Skeletal muscle tissue (tissue), 4 donors: ENCODE results near the gene RMDN2. TPM values are rescaled to one million over a fixed set of nuclear protein-coding genes. Genes with fewer than 3 reads are reported as not detected.

Experiments used
- H3K27ac ChIP-seq: one replicate; pipeline ENCODE4 v1.7.0; 2013; ENCODE audit warnings: mild to moderate bottlenecking, low read depth, low read length, inconsistent platforms
- H3K27me3 ChIP-seq, 3 donors: one replicate each; pipeline ENCODE4 v1.7.0; 2013; ENCODE audit warnings: low read length in 3 of 3; ENCODE audit not compliant: control insufficient read depth in 3 of 3, insufficient read depth in 3 of 3
- H3K36me3 ChIP-seq, 3 donors: one replicate each; pipeline ENCODE4 v1.7.0; 2013; ENCODE audit warnings: low read length in 3 of 3; ENCODE audit not compliant: control insufficient read depth in 3 of 3, insufficient read depth in 3 of 3
- H3K4me1 ChIP-seq, 3 donors: one replicate each; pipeline ENCODE4 v1.7.0; 2013; ENCODE audit warnings: low read length in 3 of 3, mild to moderate bottlenecking in 3 of 3; ENCODE audit not compliant: control insufficient read depth in 3 of 3, insufficient read depth in 3 of 3
- H3K4me3 ChIP-seq, 3 donors: one replicate each; pipeline ENCODE4 v1.7.0; 2013; ENCODE audit warnings: low read length in 3 of 3
- H3K9ac ChIP-seq, 3 donors: one replicate each; pipeline ENCODE4 v1.7.0; 2013; ENCODE audit warnings: low read length in 3 of 3, mild to moderate bottlenecking in 3 of 3, moderate library complexity in 2 of 3, low read depth in 1 of 3
- H3K9me3 ChIP-seq, 3 donors: one replicate each; pipeline ENCODE4 v1.7.0; 2013; ENCODE audit warnings: low read length in 3 of 3; ENCODE audit not compliant: control insufficient read depth in 3 of 3
- total RNA-seq: library from RNA; depleted of rRNA; stranded (reverse); fragments of >200 nt; gene quantifications from one replicate; pipeline ENCODE4 v1.2.3, GENCODE V29; 2014
- donor health status: Osteomylitis.

The RMDN2 gene
- total RNA-seq, 1 donor from 2014 or later: 12.0 TPM

DNA sequence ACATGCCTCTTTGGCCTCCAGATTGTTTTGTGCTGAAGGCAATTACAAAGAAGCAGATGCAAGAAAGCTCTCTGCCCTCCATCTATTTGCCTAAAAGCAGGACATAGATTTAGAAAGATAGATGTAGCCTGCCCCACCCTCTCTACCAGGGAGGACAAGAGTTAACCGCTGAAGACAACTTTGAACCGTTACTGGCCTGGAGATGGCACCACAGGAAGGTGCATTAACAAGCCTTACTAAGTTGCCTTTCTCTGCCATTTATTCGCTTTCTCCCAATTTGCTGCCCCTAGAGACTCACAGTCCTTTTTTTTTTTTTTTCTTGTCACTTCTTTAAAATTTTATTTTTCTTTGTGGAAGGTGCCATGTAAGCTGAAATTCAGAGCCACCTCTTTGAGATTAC lies 28.8 kb upstream of the RMDN2 start:
- Histone ChIP-seq H3K4me1 (peaks cover 0 to 4% (median 0%) of the 10 kb centered on the region in 3 donors), H3K9ac (no peak overlapping the region), H3K9me3 (no peaks in the 10 kb centered on the region), H3K36me3 (no peaks in the 10 kb centered on the region), H3K27me3 (no peaks in the 10 kb centered on the region), H3K4me3 (no peak overlapping the region), H3K27ac (no peak overlapping the region)

DNA sequence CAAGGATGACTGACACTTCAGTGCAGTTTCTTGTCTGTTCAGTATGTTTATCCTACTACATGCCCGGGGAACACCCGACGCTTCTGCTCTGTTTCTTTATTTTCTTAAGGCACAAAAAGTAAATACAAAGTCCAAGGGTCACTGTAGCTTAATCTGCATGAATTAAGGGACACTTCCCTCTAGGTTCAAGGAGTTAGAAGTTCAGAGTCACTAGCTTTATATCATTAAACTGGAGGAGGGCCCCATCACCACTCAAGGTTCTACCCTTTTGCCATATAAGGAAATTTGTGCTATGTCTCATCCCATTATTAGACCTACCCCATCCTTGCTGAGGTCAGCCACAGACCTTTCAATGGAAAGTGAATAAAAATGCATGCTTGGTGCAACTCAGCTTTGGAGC lies 27.6 kb upstream of the RMDN2 start:
- Histone ChIP-seq H3K4me3 (no peak overlapping the region), H3K27me3 (no peaks in the 10 kb centered on the region), H3K9me3 (no peaks in the 10 kb centered on the region), H3K27ac (no peak overlapping the region), H3K36me3 (no peaks in the 10 kb centered on the region), H3K4me1 (peaks cover 0 to 4% (median 0%) of the 10 kb centered on the region in 3 donors), H3K9ac (no peak overlapping the region)

DNA sequence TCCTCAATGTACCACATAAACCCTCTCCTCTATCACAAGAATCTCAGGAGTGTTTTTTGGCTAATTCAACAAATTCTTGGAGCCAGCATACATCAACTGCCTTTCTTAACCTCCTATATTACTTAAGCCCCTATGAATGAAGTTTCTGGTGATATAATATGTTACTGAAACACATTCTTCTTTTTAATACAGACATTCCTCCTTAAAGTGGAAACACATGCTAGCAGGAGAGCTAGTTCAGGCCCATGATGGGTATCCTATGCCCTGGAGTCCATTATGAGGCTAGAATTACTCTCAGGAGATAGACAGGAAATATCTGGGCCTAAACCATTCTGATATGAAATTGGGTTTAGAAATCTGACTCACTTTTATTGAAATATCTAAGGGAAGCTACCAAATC lies 26.6 kb upstream of the RMDN2 start:
- Histone ChIP-seq H3K36me3 (no peaks in the 10 kb centered on the region), H3K4me1 (peaks cover 0 to 4% (median 0%) of the 10 kb centered on the region in 3 donors), H3K9ac (no peak overlapping the region), H3K27ac (no peak overlapping the region), H3K4me3 (no peak overlapping the region), H3K9me3 (no peaks in the 10 kb centered on the region), H3K27me3 (no peaks in the 10 kb centered on the region)

DNA sequence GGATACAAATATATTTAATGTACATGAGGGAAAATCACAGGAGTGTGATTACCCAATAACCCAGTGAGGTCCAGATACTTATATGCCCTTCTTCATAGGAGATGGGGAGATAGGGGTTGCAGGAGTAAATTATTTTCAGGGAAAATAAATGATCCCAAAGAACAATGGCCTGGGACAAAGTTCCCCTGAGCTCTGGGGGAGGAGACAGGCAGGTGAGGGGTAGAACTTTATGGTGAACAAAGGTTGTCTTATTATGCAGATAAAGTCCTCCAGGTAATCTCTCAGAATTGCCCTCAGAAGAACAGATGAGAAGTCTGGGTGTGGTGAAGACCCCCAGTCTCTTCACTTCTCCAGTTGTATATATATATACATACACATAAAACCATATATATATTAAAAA lies 22.1 kb upstream of the RMDN2 start:
- no peak overlapping the region for H3K4me3 ChIP-seq
- peaks cover 0 to 5% (median 2%) of the 10 kb centered on the region in 3 donors for H3K27me3 ChIP-seq
- H3K9me3 ChIP-seq: no peaks in the 10 kb centered on the region
- no peaks in the 10 kb centered on the region for H3K4me1 ChIP-seq
- H3K27ac ChIP-seq: no peak overlapping the region
- no peak overlapping the region for H3K9ac ChIP-seq
- H3K36me3 ChIP-seq: no peaks in the 10 kb centered on the region

DNA sequence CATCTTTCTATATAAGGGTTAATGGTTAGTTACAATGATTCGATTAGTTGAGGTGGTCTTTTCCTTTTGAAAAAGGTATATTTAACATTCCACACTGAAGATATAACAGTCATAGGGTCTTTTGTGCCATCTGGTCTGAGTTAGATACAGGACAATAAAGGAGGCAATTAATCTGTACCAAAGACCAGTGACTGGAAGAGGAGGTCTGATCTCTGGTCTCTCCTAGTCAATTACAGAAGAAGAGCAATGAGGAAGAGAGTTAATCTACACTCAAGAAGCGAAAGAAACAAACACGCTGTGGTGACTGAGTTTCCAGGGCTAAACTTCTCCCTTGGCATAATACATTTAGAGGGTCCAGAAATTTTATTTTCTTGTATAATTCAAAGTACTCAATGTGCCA lies 20.7 kb upstream of the RMDN2 start:
- H3K9me3 ChIP-seq: no peaks in the 10 kb centered on the region
- no peaks in the 10 kb centered on the region for H3K4me1 ChIP-seq
- no peak overlapping the region for H3K9ac ChIP-seq
- H3K27me3 ChIP-seq: peaks cover 0 to 5% (median 2%) of the 10 kb centered on the region in 3 donors
- no peaks in the 10 kb centered on the region for H3K36me3 ChIP-seq
- H3K27ac ChIP-seq: no peak overlapping the region
- no peak overlapping the region for H3K4me3 ChIP-seq

DNA sequence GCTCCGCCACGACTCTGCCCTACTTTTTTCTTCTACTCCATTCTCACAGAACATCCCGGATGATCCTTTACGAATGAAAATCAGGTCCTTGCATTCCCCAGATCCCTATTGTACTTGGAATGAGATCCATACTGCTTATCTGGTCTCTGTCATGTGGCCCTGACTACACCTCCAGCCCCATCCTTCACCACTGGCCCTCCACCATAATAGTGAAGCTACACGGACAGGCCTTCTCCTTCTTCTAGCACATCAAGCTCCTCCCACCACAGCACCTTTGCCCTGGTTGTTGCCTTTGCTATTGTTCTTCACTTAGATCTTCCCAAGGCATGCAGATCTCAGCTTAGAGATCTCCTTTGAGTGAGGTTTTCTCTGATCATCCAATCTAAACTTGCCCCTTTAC lies 20.1 kb upstream of the RMDN2 start:
- no peak overlapping the region for H3K27ac ChIP-seq
- H3K9ac ChIP-seq: no peak overlapping the region
- no peaks in the 10 kb centered on the region for H3K9me3 ChIP-seq

DNA sequence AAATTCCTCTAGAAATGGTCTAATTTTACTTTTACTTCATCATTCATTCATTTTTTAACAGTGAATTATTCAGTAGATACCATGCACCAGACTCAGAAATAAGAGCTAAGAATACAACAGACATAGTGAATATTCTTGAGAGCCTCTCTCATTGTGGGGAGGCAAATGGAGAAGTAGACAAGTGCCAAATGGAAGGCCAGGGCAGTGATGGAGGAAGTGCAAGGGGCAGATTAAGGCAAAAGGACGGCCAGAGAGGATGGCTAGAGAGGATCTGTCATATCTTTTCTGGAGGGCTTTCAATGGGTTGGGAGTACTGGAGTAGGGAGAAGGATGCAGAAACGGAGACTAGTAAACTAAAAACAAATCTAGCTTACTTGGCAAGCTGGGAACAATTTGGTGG lies 19.0 kb upstream of the RMDN2 start:
- H3K4me1 ChIP-seq: no peaks in the 10 kb centered on the region
- peaks cover 0 to 5% (median 2%) of the 10 kb centered on the region in 3 donors for H3K27me3 ChIP-seq
- no peak overlapping the region for H3K4me3 ChIP-seq
- H3K27ac ChIP-seq: no peak overlapping the region
- H3K36me3 ChIP-seq: no peaks in the 10 kb centered on the region
- H3K9ac ChIP-seq: no peak overlapping the region
- H3K9me3 ChIP-seq: no peaks in the 10 kb centered on the region

More for the DNA sequence above, 20.1 kb upstream of the RMDN2 start:
- Histone ChIP-seq H3K4me1 (no peaks in the 10 kb centered on the region), H3K27me3 (peaks cover 0 to 5% (median 2%) of the 10 kb centered on the region in 3 donors), H3K4me3 (no peak overlapping the region), H3K36me3 (no peaks in the 10 kb centered on the region)

DNA sequence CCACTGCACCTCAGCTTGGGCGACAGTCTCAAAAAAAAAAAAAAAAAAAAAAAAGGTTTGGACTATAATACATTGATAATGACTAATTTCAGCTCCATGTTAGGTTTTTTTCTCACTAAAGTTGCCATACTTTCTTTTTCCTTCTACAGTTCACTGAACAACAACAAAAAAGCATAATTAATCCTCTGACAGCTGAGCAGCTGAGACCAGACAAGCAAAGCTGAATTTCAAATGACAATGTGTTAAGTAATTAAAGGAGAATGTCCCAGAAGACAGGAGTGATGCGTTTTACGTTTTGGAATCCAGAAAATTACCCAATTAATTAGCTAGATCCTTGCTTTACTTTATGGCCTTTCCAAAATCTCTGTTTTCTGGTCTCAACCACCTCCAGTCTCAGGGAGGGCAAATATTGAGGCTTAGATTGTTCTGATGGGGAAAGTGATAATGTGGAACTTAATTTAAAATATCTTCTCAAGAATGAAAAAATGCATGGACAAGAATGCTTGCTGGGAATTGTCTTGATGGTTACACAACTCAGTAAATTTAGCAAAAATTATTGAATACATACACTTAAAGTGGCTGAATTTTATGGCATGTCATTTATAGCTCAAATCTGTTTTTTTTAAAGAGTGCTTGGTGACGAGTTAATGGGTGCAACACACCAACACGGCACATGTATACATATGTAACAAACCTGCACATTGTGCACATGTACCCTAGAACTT lies 17.4 kb upstream of the RMDN2 start:
- Histone ChIP-seq H3K4me3 (no peak overlapping the region), H3K27me3 (peaks cover 0 to 5% (median 2%) of the 10 kb centered on the region in 3 donors), H3K9ac (no peak overlapping the region), H3K36me3 (no peaks in the 10 kb centered on the region), H3K4me1 (no peaks in the 10 kb centered on the region), H3K27ac (no peak overlapping the region), H3K9me3 (no peaks in the 10 kb centered on the region)

DNA sequence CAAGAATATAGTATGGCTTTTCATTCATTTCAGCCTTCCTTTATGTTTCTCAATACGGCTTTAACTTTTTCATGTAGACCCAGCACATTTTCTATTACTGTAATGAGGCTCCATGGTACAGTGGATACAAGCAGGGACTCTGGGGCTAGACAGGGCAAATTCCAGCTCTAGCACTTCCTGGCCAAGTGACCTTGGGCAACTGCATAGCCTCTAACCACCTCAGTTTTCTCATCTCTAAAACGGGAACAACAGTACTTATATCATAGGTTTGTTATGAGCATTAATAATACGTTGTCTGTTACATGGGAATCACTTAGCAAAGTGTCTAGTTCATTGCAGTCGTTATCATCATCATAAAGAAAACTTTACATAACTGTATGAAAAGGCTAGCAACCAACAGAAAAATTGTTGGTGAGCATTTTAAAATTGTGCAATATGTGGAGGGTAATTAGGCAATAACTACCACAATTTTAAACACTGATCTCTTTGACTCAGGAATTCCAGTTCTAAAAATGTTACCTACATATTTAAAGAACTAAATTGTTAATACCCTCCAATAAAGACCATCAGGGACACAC lies 13.7 kb upstream of the RMDN2 start:
- Histone ChIP-seq H3K4me1 (peaks cover 0 to 2% (median 0%) of the 10 kb centered on the region in 3 donors), H3K9me3 (no peaks in the 10 kb centered on the region), H3K36me3 (no peaks in the 10 kb centered on the region), H3K27ac (no peak overlapping the region), H3K27me3 (no peaks in the 10 kb centered on the region), H3K4me3 (no peak overlapping the region), H3K9ac (no peak overlapping the region)

DNA sequence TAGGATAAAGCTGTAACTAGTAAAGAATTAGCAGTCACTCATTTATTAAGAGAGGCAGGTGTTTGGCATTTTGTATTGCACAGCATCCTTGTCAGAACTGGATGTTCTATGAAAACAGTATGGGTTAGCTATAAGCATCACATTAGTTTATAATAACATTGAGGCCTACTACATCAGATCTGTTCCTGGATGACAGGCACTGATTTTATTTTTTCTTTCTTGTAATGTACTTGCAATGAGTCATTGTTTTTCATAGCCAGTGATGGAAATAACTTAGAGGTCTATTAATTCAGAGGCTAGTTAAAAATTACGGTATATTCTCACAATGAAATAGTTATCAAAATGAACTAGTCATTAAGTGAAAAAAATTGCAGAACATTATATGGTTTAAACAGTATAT lies 13.0 kb upstream of the RMDN2 start:
- H3K27ac ChIP-seq: no peak overlapping the region
- H3K9ac ChIP-seq: no peak overlapping the region
- no peaks in the 10 kb centered on the region for H3K36me3 ChIP-seq
- H3K9me3 ChIP-seq: no peaks in the 10 kb centered on the region
- no peaks in the 10 kb centered on the region for H3K27me3 ChIP-seq
- H3K4me1 ChIP-seq: peaks cover 0 to 4% (median 0%) of the 10 kb centered on the region in 3 donors
- H3K4me3 ChIP-seq: no peak overlapping the region
